ENCODE measurements around the gene GFRA4. TPM values are rescaled to one million over a fixed set of nuclear protein-coding genes. Genes with fewer than 3 reads are reported as not detected.

GFRA4 gene
- polyA plus RNA-seq, 1 of the 3 experiments (the other 2 are of a cell fraction): not detected

- H3K79me2 ChIP-seq (ENCODE audit: insufficient read depth): no peaks in the 10 kb centered on the region
- CTCF ChIA-PET: interaction anchor here (0.7 to 5.8 kb wide), 8 partner anchors 9 to 135 kb away, joined by 3 to 58 read pairs (median 3); no protein-coding TSS in a partner anchor
- H3K4me1 ChIP-seq (ENCODE audit: control insufficient read depth in 1 of 2, insufficient read depth in 2 of 2, low read depth in 1 of 2, low read length in 1 of 2): no peaks in the 10 kb centered on the region
- no peak overlapping the region for H2AFZ ChIP-seq (ENCODE audit: low read depth)
- no peak overlapping the region for H3K4me2 ChIP-seq
- H4K20me1 ChIP-seq (ENCODE audit: insufficient read depth): no peaks in the 10 kb centered on the region
- H3K9me2 ChIP-seq: no peaks in the 10 kb centered on the region
- H3F3A ChIP-seq (replicated peaks; ENCODE audit: insufficient read depth): no peaks in the 10 kb centered on the region
- no peaks in the 10 kb centered on the region for H3K27me3 ChIP-seq (ENCODE audit: insufficient read depth)
- H3K36me3 ChIP-seq (replicated peaks in 1 of 2; ENCODE audit: control insufficient read depth in 1 of 2, insufficient read depth in 2 of 2, low read length in 1 of 2): no peaks in the 10 kb centered on the region
- TF ChIP-seq RXRA (IDR thresholded peaks at IDR 0.05; ENCODE audit: borderline replicate concordance, low read depth): no peak
- TF ChIP-seq REST (IDR thresholded peaks at IDR 0.05; ENCODE audit: low read depth, low read length): no peak
- no peak overlapping the region for H3K4me3 ChIP-seq (ENCODE audit: low read depth in 2 of 2, low read length in 1 of 2)
- POLR2A ChIA-PET: no interaction called here
- H3K27ac ChIP-seq (ENCODE audit: low read depth in 2 of 2, low read length in 1 of 2): no peak overlapping the region
- WGBS (ENCODE audit: low lambda C conversion rate): 85% methylated on average over 6 of the region's 6 CpGs
- no peak for DNase-seq
- H3K9ac ChIP-seq: no peak overlapping the region
- no peaks in the 10 kb centered on the region for H3K9me3 ChIP-seq
These were observed 35.4 kb upstream of the GFRA4 start for GRCh38 chr20:3698591-3699001.

GRCh38 chr20:3697588-3698305 is 34.5 kb upstream of the GFRA4 start:
- H2AFZ ChIP-seq (ENCODE audit: low read depth): no peak overlapping the region
- no peak overlapping the region for H3K4me3 ChIP-seq (ENCODE audit: low read depth in 2 of 2, low read length in 1 of 2)
- WGBS (ENCODE audit: low lambda C conversion rate): 48% methylated on average over 8 of the region's 18 CpGs
- no peak overlapping the region for H3K27ac ChIP-seq (ENCODE audit: low read depth in 2 of 2, low read length in 1 of 2)
- no peaks in the 10 kb centered on the region for H3F3A ChIP-seq (replicated peaks; ENCODE audit: insufficient read depth)
- H3K4me2 ChIP-seq: no peak overlapping the region
- H3K9me3 ChIP-seq: no peaks in the 10 kb centered on the region
- H4K20me1 ChIP-seq (ENCODE audit: insufficient read depth): no peaks in the 10 kb centered on the region
- H3K9ac ChIP-seq: no peak overlapping the region
- TF ChIP-seq ELF1 (IDR thresholded peaks at IDR 0.05): no peak
- no peak for TF ChIP-seq FOXJ3 (CRISPR knock-in tag; IDR thresholded peaks at IDR 0.05)
- TF ChIP-seq SMC3 (IDR thresholded peaks at IDR 0.05; ENCODE audit: low read depth, low read length): no peak
- no peak for TF ChIP-seq CHD2 (IDR thresholded peaks at IDR 0.05; ENCODE audit: low read length, partially characterized antibody)
- TF ChIP-seq EP300 (IDR thresholded peaks at IDR 0.05; ENCODE audit: borderline replicate concordance in 1 of 2, low read depth in 1 of 2, low read length in 1 of 2): no peak
- TF ChIP-seq CTCF (IDR thresholded peaks at IDR 0.05): no peak
- TF ChIP-seq PBX3 (IDR thresholded peaks at IDR 0.05): no peak
- no peak for TF ChIP-seq SIN3A (IDR thresholded peaks at IDR 0.05; ENCODE audit: borderline replicate concordance, low read depth, low read length)
- TF ChIP-seq RXRA (IDR thresholded peaks at IDR 0.05; ENCODE audit: borderline replicate concordance, low read depth): no peak
- TF ChIP-seq MXI1 (IDR thresholded peaks at IDR 0.05; ENCODE audit: low read depth, low read length): no peak
- TF ChIP-seq EZH2phosphoT487 (IDR thresholded peaks at IDR 0.05; ENCODE audit: borderline replicate concordance, low read depth): no peak
- TF ChIP-seq GABPA (IDR thresholded peaks at IDR 0.05; ENCODE audit: low read depth): no peak
- TF ChIP-seq FOXM1 (IDR thresholded peaks at IDR 0.05; ENCODE audit: low read depth): no peak
- TF ChIP-seq JUND (IDR thresholded peaks at IDR 0.05): no peak
- no peak for TF ChIP-seq NRF1 (IDR thresholded peaks at IDR 0.05; ENCODE audit: low read depth, low read length)
- TF ChIP-seq MEF2A (IDR thresholded peaks at IDR 0.05; ENCODE audit: borderline replicate concordance, low read depth): no peak
- no peak for TF ChIP-seq IRF3 (IDR thresholded peaks at IDR 0.05; ENCODE audit: low read depth, low read length)
- TF ChIP-seq FOSL2 (IDR thresholded peaks at IDR 0.05; ENCODE audit: borderline replicate concordance, low read depth): no peak
- no peaks in the 10 kb centered on the region for H3K27me3 ChIP-seq (ENCODE audit: insufficient read depth)
- ChIA-PET POLR2A (no interaction called here), CTCF (interaction anchor here (0.7 to 5.8 kb wide), 6 partner anchors 10 to 134 kb away, joined by 3 to 58 read pairs (median 6); no protein-coding TSS in a partner anchor)
- H3K36me3 ChIP-seq (replicated peaks in 1 of 2; ENCODE audit: control insufficient read depth in 1 of 2, insufficient read depth in 2 of 2, low read length in 1 of 2): no peaks in the 10 kb centered on the region
- no peaks in the 10 kb centered on the region for H3K4me1 ChIP-seq (ENCODE audit: control insufficient read depth in 1 of 2, insufficient read depth in 2 of 2, low read depth in 1 of 2, low read length in 1 of 2)
- H3K79me2 ChIP-seq (ENCODE audit: insufficient read depth): no peaks in the 10 kb centered on the region
- no peaks in the 10 kb centered on the region for H3K9me2 ChIP-seq
- DNase-seq: no peak
